Prostate gland (tissue), 2 donors: ENCODE measurements around the gene FSD1L.

ENCODE experiments used
- CTCF ChIP-seq, 4 experiments: fragments of 200-600 bp in 2 of 4; fragments of 450-650 bp in 2 of 4; sonication (generic) in 2 of 4; IDR thresholded peaks; 1 replicate in 3 of 4; 2 replicates in 1 of 4; pipeline ENCODE4 v1.5.1; 2016 to 2019; ENCODE audit warnings: antibody characterized with exemption in 4 of 4, mild to moderate bottlenecking in 2 of 4, moderate library complexity in 2 of 4
- POLR2A ChIP-seq: fragments of 450-650 bp; IDR thresholded peaks from one replicate; pipeline ENCODE4 v1.6.1; 2016; ENCODE audit warnings: antibody characterized with exemption, mild to moderate bottlenecking
- POLR2AphosphoS5 ChIP-seq: sonication (generic); formaldehyde crosslinking; IDR thresholded peaks from one replicate; pipeline ENCODE4 v1.6.1; 2017; ENCODE audit warnings: antibody characterized with exemption

GRCh38 chr9:105515811-105516413 is 68.1 kb downstream of the FSD1L start:
- no peak for TF ChIP-seq POLR2AphosphoS5
- TF ChIP-seq CTCF (IDR thresholded peaks at IDR 0.05), result no peak
- TF ChIP-seq POLR2A, result no peak
